SIG-M5 treated with dmso at 0.1 percent for 504 hours (cell line): Measurements from ENCODE around the gene DGCR6L.
"Not testable (repeated sequence)": the region's sequence is repeated elsewhere in the genome, so short reads cannot be mapped to it uniquely, and the experiment has no call there.

Experiments used
- DNase-seq: peaks from one replicate; lab custom pipeline; 2025; ENCODE audit not compliant: unreplicated experiment; lab: John Stamatoyannopoulos, UW

DGCR6L gene

GRCh38 chr22:20319745-20320658 is at the start of gene DGCR6L:
DGCR6L (minus strand) TSS chr22:20320060; CDS start chr22:20319988, 72 bp downstream.
- DNase-seq: peak; percentile 87

- not testable (repeated sequence) for DNase-seq
Observed at GRCh38 chr22:20368875-20369274, 49.0 kb upstream of the DGCR6L start.

- DNase-seq: not testable (repeated sequence)
Observed at GRCh38 chr22:20366841-20367240, 47.0 kb upstream of the DGCR6L start.

GRCh38 chr22:20364335-20365260 is 44.7 kb upstream of the DGCR6L start:
- peak; percentile 4 for DNase-seq

- DNase-seq: not testable (repeated sequence)
Observed at GRCh38 chr22:20362403-20362802, 42.5 kb upstream of the DGCR6L start.

- DNase-seq: not testable (repeated sequence)
Observed at GRCh38 chr22:20361752-20362229, 41.9 kb upstream of the DGCR6L start.

GRCh38 chr22:20360866-20361751 is 41.2 kb upstream of the DGCR6L start:
- not testable (repeated sequence) for DNase-seq

- not testable (repeated sequence) for DNase-seq
Observed at GRCh38 chr22:20360261-20360660, 40.4 kb upstream of the DGCR6L start.

- not testable (repeated sequence) for DNase-seq
Observed at GRCh38 chr22:20358503-20359239, 38.8 kb upstream of the DGCR6L start.

GRCh38 chr22:20357967-20358366 is 38.1 kb upstream of the DGCR6L start:
- DNase-seq: not testable (repeated sequence)

GRCh38 chr22:20356906-20357305 is 37.0 kb upstream of the DGCR6L start:
- not testable (repeated sequence) for DNase-seq

GRCh38 chr22:20355939-20356636 is 36.2 kb upstream of the DGCR6L start:
- not testable (repeated sequence) for DNase-seq

GRCh38 chr22:20354238-20354975 is 34.5 kb upstream of the DGCR6L start:
- DNase-seq: no peak

GRCh38 chr22:20352536-20352935 is 32.7 kb upstream of the DGCR6L start:
- not testable (repeated sequence) for DNase-seq

- not testable (repeated sequence) for DNase-seq
Observed at GRCh38 chr22:20346553-20346952, 26.7 kb upstream of the DGCR6L start.

GRCh38 chr22:20338291-20338690 is 18.4 kb upstream of the DGCR6L start:
- not testable (repeated sequence) for DNase-seq

- not testable (repeated sequence) for DNase-seq
Observed at GRCh38 chr22:20337807-20338206, 17.9 kb upstream of the DGCR6L start.

GRCh38 chr22:20336561-20336960 is 16.7 kb upstream of the DGCR6L start:
- DNase-seq: not testable (repeated sequence)
